Measurements from ENCODE around the gene DNAJC13. TPM values are rescaled to one million over a fixed set of nuclear protein-coding genes. Genes with fewer than 3 reads are reported as not detected.

DNAJC13 gene
- total RNA-seq, 1 experiment from 2014 or later: 28.8 TPM

GRCh38 chr3:132513057-132513456, 95.8 kb downstream of the DNAJC13 start:
- Histone ChIP-seq H4K20me1 (ENCODE audit: insufficient read depth) (no peaks in the 10 kb centered on the region), H3K36me3 (ENCODE audit: control insufficient read depth in 1 of 2, insufficient read depth in 2 of 2, low read length in 2 of 2) (peaks cover 2 to 7% of the 10 kb centered on the region in 2 experiments; a peak in 2 of 4 replicates), H3K4me1 (ENCODE audit: control insufficient read depth in 1 of 2, insufficient read depth in 2 of 2, low read length in 2 of 2) (no peaks in the 10 kb centered on the region), H3K79me2 (ENCODE audit: insufficient read depth, low read length) (no peaks in the 10 kb centered on the region), H3K4me2 (ENCODE audit: low read length) (no peak overlapping the region), H3K9me3 (ENCODE audit: control insufficient read depth in 1 of 2, insufficient read depth in 1 of 2, low read depth in 1 of 2, low read length in 2 of 2) (no peaks in the 10 kb centered on the region), H3K9me2 (ENCODE audit: insufficient read depth) (no peaks in the 10 kb centered on the region), H3K4me3 (replicated peaks in 1 of 2; ENCODE audit: low read depth in 1 of 2, low read length in 2 of 2) (no peak overlapping the region), H3K9ac (ENCODE audit: low read length) (no peak overlapping the region), H3K27ac (ENCODE audit: low read depth, low read length) (no peak overlapping the region), H2AFZ (ENCODE audit: low read depth, low read length, poor library complexity, severe bottlenecking) (no peak overlapping the region), H3K27me3 (ENCODE audit: insufficient read depth, low read length) (no peaks in the 10 kb centered on the region)
- CTCF ChIA-PET: no interaction called here
- DNase-seq (ENCODE audit: low read depth, low spot score) (no peak), ATAC-seq (no peak)
- RAD21 ChIA-PET (ENCODE audit: low non-redundant PET in 1 of 2, low total read pairs in 2 of 2, uncharacterized antibody in 2 of 2, unreplicated experiment in 2 of 2): no interaction called here
- no TSS peak for BruUV-seq (replicated peaks)
- POLR2A ChIA-PET: no interaction called here
- TF ChIP-seq SIN3A (IDR thresholded peaks at IDR 0.05; ENCODE audit: low read depth) (no peak), EZH2 (IDR thresholded peaks at IDR 0.05) (no peak), EZH2phosphoT487 (IDR thresholded peaks at IDR 0.05; ENCODE audit: borderline replicate concordance) (no peak), ZFX (IDR thresholded peaks at IDR 0.05) (no peak), FOSL1 (IDR thresholded peaks at IDR 0.05; ENCODE audit: low read depth) (no peak), SRF (IDR thresholded peaks at IDR 0.05; ENCODE audit: low read depth) (no peak), CTCF (IDR thresholded peaks at IDR 0.05 in 2 of 3, conservative IDR thresholded peaks at IDR 0.05 in 1 of 3; ENCODE audit: borderline replicate concordance in 1 of 3, insufficient read depth in 1 of 3, low read depth in 2 of 3, low read length in 2 of 3) (no peak), ZBTB33 (IDR thresholded peaks at IDR 0.05; ENCODE audit: extremely low read depth, insufficient replicate concordance, low read length) (no peak), JUND (IDR thresholded peaks at IDR 0.05) (no peak), REST (IDR thresholded peaks at IDR 0.05; ENCODE audit: low read depth) (no peak), POLR2A (IDR thresholded peaks at IDR 0.05; ENCODE audit: borderline replicate concordance, extremely low read depth, insufficient read depth, insufficient read length) (no peak)
- intact Hi-C loops (cut with micrococcal nuclease): no loop called here
